ENCODE results near the gene HTRA2. TPM values are rescaled to one million over a fixed set of nuclear protein-coding genes. Genes with fewer than 3 reads are reported as not detected.

The HTRA2 gene
- total RNA-seq, 1 donor from 2014 or later = 35.8 TPM

Other genes starting within 250 kb of the HTRA2 start
- gene SLC4A5, start 186.5 kb upstream of the HTRA2 start, total RNA-seq = 2.0 TPM
- gene DCTN1, start 149.6 kb upstream of the HTRA2 start, total RNA-seq = 97.1 TPM
- gene C2orf81, start 108.3 kb upstream of the HTRA2 start, total RNA-seq = 1.1 TPM
- gene WDR54, start 108.2 kb upstream of the HTRA2 start, total RNA-seq = 4.6 TPM
- 11.3 TPM for gene RTKN, start 88.0 kb upstream of the HTRA2 start, total RNA-seq
- 30.6 TPM for gene INO80B, start 74.8 kb upstream of the HTRA2 start, total RNA-seq
- 45.5 TPM for gene WBP1, start 71.5 kb upstream of the HTRA2 start, total RNA-seq
- 45.6 TPM for gene MOGS, start 64.6 kb upstream of the HTRA2 start, total RNA-seq
- gene MRPL53, start 57.3 kb upstream of the HTRA2 start, total RNA-seq = 102 TPM
- 9.1 TPM for gene CCDC142, start 46.9 kb upstream of the HTRA2 start, total RNA-seq
- gene TTC31, start 46.9 kb upstream of the HTRA2 start, total RNA-seq = 16.8 TPM
- gene LBX2, start 30.3 kb upstream of the HTRA2 start, total RNA-seq = 2.6 TPM
- 22.1 TPM for gene PCGF1, start 22.2 kb upstream of the HTRA2 start, total RNA-seq
- gene TLX2, start 15.5 kb upstream of the HTRA2 start, total RNA-seq = not detected
- gene DQX1, start 3.7 kb upstream of the HTRA2 start, total RNA-seq = not detected
- 112 TPM for gene AUP1, start 227 bp upstream of the HTRA2 start, total RNA-seq
- 8.2 TPM for gene LOXL3, start 24.0 kb downstream of the HTRA2 start, total RNA-seq
- 38.2 TPM for gene DOK1, start 24.8 kb downstream of the HTRA2 start, total RNA-seq
- 0.32 TPM for gene M1AP, start 118.4 kb downstream of the HTRA2 start, total RNA-seq
- gene SEMA4F, start 124.3 kb downstream of the HTRA2 start, total RNA-seq = 6.6 TPM

Data from mesenteric fat pad (tissue), 1 donor.